HG03457 (cell line): ENCODE results near the gene HIPK2.
"Not testable (repeated sequence)": the region's sequence is repeated elsewhere in the genome, so short reads cannot be mapped to it uniquely, and the experiment has no call there.

ENCODE experiments used
- ATAC-seq: cut with Tn5 transposase; IDR thresholded peaks from one replicate; pipeline ENCODE4 v1.9.1; 2021; ENCODE audit warnings: moderate number of reproducible peaks; ENCODE audit not compliant: unreplicated experiment

HIPK2 gene

GRCh38 chr7:139557857-139558581 is 219.8 kb downstream of the HIPK2 start:
- ATAC-seq: no peak

GRCh38 chr7:139553991-139554700 is 223.7 kb downstream of the HIPK2 start:
- not testable (repeated sequence) for ATAC-seq

- no peak for ATAC-seq
These were observed 229.3 kb downstream of the HIPK2 start for GRCh38 chr7:139548302-139549028.

GRCh38 chr7:139544645-139545044 is 233.2 kb downstream of the HIPK2 start:
- ATAC-seq: no peak

- no peak for ATAC-seq
These were observed 233.8 kb downstream of the HIPK2 start for GRCh38 chr7:139543801-139544603.

GRCh38 chr7:139542308-139543151 is 235.3 kb downstream of the HIPK2 start:
- no peak for ATAC-seq

GRCh38 chr7:139541600-139542307 is 236.0 kb downstream of the HIPK2 start:
- ATAC-seq: no peak

GRCh38 chr7:139540203-139540602 is 237.6 kb downstream of the HIPK2 start:
- ATAC-seq: no peak

GRCh38 chr7:139538881-139539635 is 238.7 kb downstream of the HIPK2 start:
- no peak for ATAC-seq

GRCh38 chr7:139536152-139536551 is 241.6 kb downstream of the HIPK2 start:
- no peak for ATAC-seq

GRCh38 chr7:139534966-139535651 is 242.7 kb downstream of the HIPK2 start:
- no peak for ATAC-seq

GRCh38 chr7:139534096-139534495 is 243.7 kb downstream of the HIPK2 start:
- no peak for ATAC-seq

- no peak for ATAC-seq
These were observed 245.1 kb downstream of the HIPK2 start for GRCh38 chr7:139532636-139533155.

GRCh38 chr7:139531094-139531493 is 246.7 kb downstream of the HIPK2 start:
- ATAC-seq: no peak

- ATAC-seq: no peak
These were observed 250.9 kb downstream of the HIPK2 start for GRCh38 chr7:139526578-139527544.

- no peak for ATAC-seq
These were observed 252.0 kb downstream of the HIPK2 start for GRCh38 chr7:139525750-139526149.

- no peak for ATAC-seq
These were observed 252.6 kb downstream of the HIPK2 start for GRCh38 chr7:139525239-139525638.
